HG02610 (cell line): ENCODE data around the gene LENG8.

Source experiments
- ATAC-seq: cut with Tn5 transposase; IDR thresholded peaks from one replicate; pipeline ENCODE4 v1.9.1; 2021; ENCODE audit warnings: mild to moderate bottlenecking, moderate library complexity; ENCODE audit not compliant: unreplicated experiment

The LENG8 gene

GRCh38 chr19:54448774-54449700 lies at the start of gene LENG8:
TSS of gene LENG8 (plus strand) at chr19:54449199. CDS start at chr19:54451345, 2,146 bp downstream.
- ATAC-seq, result peak; percentile 82

DNA sequence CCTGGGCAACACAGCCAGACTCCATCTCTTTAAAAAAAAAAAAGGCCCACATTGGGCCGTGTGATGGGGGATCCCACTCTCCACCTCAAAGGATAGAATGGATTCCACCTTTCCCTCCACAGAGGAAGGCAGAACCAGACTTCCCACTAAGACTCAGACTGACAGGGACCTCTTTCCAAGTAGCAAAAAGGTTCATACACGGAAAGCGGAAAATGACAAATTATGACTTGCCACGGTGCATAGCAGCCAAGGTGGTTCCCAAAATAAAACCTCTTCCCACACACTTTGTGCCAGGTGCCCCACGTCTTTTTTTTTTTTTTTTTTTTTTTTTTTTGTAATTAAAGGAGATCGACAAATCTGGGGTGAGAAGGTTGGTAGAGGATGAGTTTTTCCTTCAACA lies 48.1 kb upstream of the LENG8 start:
- no peak for ATAC-seq

DNA sequence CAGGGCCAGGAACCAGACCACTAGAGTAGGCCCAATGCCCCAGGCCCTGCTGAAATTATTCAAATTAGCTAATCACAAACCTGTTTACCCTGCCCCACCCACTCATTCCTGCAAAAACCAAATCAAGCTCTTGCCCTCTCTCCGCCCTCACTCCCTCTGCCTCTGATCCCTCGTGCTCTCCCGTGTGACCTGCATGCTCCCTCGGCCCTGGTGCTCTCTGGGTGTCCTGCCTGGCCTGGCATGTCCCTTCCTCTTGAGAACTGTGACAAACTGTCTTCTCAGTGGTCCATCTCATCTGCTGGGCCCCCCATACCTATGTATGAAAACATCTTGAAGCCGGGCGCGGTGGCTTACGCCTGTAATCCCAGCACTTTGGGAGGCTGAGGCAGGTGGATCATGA lies 45.9 kb upstream of the LENG8 start:
- ATAC-seq, result no peak

DNA sequence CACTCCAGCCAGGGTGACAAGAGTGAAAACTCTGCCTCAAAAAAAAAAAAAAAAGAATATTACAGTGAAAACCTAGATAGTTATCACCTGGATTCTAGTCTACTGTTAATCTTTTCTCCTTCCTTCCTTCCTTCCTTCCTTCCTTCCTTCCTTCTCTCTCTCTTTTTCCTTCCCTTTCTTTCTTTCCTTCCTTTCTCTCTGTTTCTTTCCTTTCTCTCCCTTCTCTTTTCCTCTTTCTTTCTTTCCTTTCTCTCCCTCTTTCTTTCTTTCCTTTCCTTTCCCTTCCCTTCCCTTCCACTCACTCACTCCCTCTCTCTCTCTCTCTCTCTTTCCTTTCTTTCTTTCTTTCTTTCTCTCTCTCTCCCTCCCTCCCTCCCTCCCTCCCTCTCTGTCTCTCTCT lies 43.4 kb upstream of the LENG8 start:
- no peak for ATAC-seq

DNA sequence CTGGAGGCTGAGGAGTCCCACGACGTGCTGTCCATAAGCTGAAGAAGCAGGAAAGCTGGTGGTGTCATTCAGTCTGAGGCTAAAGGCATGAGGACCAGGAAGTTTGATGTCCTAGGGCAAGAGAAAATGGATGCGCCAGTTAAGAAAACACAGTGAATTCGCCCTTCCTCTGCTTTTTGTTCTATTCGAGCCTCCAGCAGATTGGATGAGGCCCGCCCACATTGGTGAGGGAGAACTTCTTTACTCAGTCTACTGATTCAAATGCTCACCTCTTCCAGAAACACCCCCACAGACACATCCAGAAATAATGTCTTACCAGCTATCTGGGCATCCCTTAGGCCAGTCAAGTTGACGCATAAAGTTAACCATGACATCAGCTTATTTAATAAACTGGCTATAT lies 41.2 kb upstream of the LENG8 start:
- ATAC-seq, result no peak

DNA sequence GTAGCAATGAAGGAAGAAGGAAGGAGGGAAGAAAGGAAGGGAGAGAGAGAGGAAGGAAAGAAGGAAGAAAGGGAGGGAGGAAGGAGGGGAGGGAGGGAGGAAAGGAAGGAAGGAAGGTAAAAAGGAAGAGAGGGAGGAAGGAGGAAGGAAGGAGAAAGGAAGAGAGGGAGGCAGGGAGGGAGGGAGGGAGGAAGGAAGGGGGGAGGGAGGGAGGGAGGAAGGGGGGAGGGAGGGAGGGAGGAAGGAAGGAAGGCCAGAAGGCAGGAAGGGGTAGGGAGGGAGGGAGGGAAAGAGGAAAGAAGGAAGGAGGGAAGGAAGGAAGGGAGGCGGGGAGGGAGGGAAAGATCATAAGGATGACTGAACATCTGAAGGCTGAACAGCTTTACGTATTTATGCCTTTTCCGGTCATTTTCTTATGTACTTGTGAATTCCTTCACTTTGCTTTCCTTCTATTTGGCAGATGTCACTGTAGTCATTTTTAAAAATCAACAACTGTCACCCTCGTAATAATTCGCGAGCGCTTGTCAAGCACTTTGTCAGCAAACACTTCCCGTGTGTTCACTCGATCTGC lies 40.5 kb upstream of the LENG8 start:
- ATAC-seq, result no peak

DNA sequence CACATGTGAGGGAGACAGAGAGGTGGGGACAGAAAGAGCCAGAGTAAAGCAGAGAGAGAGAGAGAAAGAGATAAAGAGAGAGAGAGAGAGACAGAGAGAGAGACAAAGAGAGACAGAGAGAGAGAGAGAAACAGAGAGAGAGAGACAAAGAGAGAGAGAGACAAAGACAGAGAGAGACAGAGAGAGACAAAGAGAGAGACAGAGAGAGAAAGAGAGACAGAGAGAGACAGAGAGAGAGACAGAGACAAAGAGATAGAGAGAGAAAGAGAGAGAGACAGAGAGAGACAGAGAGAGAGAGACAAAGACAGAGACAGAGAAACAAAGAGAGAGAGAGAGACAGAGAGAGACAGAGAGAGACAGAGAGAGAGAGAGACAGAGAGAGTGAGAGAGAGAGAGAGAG lies 38.0 kb upstream of the LENG8 start:
- ATAC-seq, result no peak

- no peak for ATAC-seq
Measured at GRCh38 chr19:54412877-54413276, 36.1 kb upstream of the LENG8 start.

DNA sequence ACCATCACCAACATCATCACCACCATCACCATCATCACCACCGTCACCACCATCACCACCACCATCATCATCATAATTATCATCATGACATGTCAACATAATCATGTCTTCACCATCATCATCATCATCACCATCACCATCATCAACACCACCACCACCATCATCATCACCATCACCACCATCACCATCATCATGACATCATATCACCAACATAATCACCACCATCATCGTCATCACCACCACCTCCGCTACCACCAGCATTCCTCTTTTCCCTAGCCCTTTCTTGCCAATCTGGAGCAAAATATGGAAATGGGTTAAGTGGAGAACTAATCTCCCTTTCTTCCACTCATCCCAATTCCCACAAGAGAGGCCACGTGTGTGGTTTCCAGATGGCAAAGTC lies 34.8 kb upstream of the LENG8 start:
- ATAC-seq, result no peak

DNA sequence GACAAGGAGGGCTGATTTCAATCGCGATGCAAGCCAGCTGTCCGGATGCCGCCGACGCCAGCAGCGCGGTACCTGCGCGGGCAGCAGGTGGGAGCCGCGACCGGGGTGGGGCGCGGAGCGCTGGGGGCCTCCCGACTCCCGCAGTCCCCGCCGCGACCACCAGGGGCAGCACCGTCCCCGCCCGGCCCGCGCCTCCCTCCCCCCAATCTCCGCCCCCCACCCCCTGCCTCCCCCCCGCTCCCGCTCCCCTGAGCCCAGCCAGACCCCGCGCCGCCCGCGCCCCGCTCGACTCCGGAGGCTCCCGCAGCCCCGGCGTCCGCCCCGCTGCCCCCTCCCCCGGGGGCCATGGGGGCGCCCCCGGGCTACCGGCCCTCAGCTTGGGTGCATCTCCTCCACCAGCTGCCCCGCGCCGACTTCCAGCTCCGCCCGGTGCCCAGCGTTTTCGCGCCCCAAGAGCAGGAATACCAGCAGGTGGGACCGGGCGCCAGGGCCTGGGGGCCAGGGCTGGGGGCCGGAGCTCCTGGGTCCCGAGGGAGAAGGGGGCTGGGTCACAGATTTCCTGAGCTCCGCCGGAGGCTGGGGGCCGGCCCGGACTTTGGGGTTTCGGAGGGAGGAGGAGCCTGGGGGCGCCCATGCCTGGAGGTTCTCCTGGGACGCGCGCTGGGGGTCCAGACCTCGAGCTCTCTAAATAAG lies 33.6 kb upstream of the LENG8 start, which contains the start of gene TTYH1:
TTYH1 (plus strand) TSS at position 257 of the 693 bp plus-strand sequence; CDS start at position 346, 89 bp downstream.
- ATAC-seq, result no peak

- no peak for ATAC-seq
Measured at GRCh38 chr19:54415901-54416673, 32.9 kb upstream of the LENG8 start.

DNA sequence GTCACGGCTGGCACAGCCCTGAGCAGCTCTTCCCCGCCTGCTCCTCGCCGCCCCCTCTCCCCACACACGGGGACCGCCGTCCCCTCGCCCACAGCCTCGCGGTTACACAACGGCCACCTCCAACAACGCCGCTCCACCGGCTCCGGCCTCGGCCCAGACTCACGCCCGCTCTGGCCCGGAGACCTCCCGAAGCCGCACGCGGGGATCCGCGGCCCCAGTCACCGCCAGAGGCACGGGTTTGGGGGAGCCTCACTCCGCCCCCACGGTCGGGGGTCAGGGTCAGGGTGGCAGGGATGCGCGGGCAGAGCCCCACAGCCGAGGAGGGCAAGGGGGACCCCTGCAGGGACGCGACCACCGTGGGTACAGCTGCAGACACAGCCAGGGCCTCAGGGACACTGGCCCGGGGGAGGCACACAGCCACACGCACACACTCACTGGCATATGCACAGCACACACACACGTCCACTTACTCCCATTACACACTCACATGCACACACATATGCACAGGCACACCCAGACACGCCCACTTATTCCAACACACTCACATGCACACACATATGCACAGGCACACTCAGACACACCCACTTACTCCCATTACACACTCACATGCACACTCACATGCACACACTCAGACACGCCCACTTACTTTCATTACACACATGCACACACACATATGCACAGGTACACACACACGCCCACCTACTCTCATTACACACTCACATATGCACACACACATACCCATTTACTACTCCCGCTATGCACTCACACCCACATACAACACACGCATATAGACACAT lies 32.1 kb upstream of the LENG8 start:
- ATAC-seq, result no peak

- ATAC-seq, result peak; percentile 42
Measured at GRCh38 chr19:54418030-54418929, 30.7 kb upstream of the LENG8 start.

DNA sequence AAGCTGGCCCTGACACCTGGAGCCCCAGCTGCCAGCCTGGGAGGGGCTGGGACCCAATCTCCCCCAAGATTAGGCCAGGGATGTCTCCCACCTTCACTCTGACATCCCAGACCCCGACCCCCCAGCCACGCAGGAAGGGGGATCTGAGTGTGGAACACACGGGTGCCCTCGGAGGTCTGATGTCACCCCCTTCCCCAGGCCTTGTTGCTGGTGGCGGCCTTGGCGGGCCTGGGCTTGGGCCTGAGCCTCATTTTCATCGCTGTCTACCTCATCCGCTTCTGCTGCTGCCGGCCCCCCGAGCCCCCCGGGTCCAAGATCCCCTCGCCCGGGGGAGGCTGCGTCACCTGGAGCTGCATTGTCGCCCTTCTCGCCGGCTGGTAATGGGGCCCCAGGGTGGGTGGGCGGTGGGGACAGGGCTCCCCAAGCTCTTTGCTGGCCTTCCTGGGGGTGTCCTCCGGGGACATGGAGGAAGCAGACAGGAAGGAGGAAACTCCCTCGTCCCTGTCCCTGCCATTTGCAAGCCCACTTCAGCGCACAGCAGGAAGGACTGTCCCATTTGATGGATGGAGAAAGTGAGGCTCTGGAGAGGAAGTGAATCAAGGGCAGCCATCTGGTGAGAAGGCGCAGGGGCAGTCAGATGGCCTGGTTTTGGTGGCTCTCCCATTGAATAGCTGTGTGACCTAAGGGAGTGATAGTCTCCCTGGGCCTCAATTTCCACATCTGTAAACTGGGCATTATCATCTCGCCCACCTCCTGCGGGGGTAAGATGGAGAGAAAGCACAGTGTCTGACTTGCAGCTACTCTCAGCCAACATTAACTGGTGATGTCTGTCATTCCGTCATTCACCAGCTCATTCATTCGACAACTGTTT lies 29.8 kb upstream of the LENG8 start:
- ATAC-seq, result no peak

DNA sequence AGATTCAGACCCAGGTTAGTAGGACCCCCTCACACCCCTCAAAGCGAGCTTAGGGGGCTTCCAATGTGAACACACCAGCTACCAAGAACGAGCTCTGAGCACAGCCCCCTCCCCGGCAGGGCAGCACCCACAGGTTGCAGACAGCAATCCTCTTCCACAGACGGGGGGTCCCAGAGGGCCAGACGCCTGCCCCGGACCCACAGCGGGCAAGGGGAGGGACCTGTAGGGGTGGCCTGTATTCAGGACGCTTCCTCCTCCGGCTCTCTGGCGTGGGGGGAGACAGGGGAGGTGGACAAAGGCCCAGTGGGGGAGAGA lies 29.0 kb upstream of the LENG8 start:
- no peak for ATAC-seq

DNA sequence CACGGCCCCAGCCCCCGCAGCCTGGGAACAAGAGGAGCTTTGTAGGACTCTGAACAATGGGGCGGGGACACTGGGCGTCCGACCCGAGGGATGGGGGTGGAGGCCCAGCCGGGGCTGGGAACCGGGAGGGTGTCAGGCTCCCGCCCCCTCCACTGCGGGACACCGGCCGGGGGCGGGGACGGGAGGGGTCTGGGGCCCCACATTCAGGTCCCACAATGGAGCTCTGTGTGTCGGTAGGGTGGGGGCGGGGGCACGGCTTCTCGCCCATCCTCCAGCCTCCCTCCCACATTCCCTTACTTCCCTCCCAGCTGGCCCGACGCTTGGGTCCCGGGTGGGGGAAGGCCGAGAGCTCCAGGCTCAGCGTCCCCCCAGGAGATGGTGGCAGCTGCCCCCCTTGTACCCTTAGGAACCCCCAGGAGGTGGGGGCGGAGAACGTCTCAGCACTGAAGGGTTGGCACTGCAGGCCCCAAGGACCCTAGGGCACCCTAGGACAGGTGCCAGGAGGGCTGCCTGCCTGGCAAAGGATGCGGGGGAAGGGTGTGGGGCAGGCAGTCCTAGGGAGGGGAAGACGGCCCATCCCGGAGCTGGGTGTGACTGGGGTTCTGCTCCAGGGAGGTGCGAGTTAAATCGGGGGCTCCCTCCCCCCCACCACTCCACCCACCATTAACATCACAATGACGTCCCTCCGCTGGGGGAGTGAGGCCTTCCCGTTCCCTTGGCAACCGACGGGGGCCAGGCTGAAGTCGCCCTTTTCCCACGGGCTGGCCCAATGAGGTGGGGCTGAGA lies 28.4 kb upstream of the LENG8 start:
- ATAC-seq, result no peak

DNA sequence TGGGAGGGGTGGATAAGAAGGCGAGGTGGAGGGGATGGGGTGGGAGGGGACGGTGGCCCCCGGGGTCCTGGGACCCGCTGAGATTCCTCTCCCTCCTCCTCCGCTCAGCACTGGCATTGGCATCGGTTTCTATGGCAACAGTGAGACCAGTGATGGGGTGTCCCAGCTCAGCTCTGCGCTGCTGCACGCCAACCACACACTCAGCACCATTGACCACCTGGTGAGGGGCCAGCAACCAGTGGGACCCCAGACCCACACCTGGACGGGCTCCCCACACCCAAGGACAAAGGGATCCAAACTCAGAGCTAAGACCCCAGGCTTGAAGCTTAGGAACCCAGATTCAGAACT lies 27.9 kb upstream of the LENG8 start:
- ATAC-seq, result no peak

DNA sequence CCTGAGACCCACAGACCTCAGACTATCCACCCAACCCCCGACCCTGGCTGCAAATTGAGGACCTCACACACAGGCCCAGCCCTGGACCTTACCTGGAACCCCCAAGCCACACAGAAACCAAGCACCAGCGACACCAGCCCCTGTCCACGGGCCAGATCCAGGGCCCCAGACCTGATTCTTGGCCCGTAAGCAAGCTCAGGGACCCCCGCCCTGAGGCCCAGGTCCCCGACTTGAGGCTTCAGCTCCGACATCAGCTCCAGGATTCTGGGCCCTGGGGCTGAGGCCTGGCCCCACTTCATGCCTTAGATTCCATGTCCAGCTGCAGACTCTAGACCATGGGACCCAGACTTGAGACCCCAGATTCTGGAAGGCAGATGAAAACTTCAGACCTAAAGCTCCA lies 27.5 kb upstream of the LENG8 start:
- no peak for ATAC-seq
